GM18907 (cell line): ENCODE results near the gene EIF4G3.

ENCODE experiments used
- ATAC-seq: cut with Tn5 transposase; IDR thresholded peaks from one replicate; pipeline ENCODE4 v1.9.1; 2021; ENCODE audit warnings: mild to moderate bottlenecking, moderate library complexity; ENCODE audit not compliant: unreplicated experiment

EIF4G3 gene

DNA sequence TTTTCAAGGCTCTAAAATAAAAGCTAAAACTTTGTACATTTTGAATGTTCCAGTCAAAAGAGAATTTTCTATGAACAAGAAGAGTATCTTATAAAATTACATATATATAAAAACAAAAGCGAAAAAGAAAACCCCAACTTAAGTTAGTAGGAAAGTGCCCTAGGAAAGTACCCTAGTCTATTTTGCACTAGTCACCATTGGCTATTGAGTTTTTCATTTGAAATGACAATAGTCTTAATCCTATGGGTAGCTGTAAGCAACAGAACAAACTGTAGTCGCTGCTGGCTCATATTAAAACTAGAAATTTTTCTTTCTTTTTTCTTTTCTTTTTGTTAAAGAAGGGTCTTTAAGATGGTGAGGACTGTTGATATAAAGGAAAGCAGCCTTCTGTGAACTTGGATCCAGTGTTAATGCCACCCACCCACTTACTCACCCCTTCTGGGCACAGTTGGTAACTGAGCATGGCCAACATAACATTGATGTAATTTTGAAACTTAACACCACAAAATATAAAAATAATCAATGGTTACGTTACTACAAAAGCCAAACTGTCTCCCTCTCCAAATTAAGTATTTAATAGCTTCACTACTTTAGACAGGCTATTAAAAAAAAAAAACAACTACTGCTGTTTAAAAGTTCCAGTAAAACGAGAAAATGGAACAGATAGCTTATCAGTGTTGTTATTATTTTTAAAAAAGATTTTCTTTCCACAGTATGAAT lies 177.0 kb downstream of the EIF4G3 start:
- no peak for ATAC-seq

DNA sequence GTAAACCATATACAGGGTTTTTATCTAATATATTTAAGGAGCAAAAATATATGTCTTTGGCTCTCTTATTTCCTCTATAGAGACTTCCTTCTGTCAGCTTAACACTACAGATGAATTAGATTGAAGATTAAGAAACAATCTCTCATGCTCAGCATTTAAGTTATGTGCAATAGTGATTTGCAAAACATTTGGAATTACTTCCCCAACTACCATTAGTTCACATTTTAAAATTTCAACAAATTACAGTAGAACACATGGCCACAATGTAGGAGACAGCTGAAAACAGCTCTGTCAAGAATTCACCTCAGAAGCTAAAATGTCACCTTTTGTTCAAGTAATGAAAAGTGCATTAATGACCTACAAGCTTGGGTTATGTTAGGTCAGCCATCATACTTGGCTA lies 177.9 kb downstream of the EIF4G3 start:
- ATAC-seq: no peak

DNA sequence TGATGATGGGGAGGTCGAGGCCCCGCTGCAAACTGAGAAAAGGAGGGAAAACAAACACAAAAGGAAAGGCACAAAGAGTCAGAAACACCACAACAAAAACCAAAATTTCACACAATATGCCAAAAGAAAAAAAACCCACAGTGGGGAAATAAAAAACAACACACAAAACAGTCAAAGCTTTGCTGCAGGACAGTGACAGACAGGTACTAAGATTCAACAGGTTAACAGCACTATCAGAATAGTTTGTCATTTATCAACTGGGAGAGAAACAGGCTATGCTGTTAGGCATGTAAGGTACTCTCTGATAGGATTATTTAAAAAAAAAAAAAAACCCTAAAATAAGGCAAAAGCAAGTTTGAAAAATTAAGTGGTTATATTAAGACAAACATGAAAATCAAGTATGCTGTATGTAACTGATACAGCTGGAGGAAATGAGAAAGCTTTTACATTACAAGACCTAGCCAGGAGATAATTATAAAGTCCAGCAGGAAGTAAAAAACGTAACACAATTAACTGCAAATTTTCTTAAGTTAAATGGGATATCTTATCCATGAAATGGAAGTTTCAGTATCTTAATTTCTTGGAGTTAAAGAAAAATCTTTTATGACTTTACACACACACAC lies 179.0 kb downstream of the EIF4G3 start:
- ATAC-seq: no peak

DNA sequence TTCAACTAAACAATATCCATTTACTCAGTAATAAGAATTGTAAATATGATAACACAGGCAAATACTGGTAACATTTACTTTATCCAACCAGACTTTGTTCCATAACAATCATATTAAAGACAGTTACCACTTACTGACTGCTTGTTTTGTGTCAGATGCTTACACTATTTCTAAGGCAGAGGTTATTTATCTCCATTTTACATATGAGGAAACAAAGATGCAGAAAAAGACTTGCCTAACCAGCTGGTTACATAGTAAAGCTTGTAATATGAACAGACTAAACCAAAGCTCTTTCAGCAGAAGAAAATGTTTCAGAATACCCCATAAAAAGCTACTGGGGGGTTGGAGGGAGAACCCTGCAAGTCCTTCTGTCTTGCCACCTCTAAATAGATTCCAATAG lies 180.1 kb downstream of the EIF4G3 start:
- no peak for ATAC-seq

GRCh38 chr1:20993716-20994575 lies 182.8 kb downstream of the EIF4G3 start:
- no peak for ATAC-seq

DNA sequence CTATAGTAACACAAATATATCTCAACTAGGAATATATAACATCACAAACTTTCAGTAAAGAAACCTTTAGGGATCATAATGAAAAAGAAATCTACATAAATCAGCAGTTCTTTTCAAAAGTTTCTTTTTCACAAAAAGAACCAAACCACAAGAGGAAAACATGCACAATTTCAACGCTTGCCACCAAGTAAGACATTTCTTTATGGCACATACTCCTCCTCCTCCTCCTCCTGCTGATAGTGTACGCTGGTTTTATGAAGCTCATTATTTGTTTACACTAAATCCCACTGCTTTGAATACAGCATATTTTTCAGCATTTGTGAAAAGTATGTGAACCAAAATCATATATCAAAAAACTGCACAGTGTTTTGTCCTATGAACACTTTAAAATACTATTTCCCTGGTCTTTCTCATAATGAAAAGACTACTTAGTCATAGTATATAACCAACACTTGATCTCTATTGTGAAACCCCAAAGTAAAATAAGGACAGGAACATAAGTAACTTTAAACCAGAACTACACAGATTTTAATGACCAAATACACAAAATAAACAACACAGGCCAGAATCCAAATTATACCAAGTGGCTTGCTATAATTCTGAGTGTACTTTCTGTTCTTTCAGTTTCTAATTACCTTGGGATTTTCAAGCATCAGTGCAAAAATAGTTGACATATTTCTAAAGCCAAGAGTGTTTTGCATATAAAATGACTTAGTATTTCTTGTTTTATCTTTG lies 184.2 kb downstream of the EIF4G3 start:
- no peak for ATAC-seq

DNA sequence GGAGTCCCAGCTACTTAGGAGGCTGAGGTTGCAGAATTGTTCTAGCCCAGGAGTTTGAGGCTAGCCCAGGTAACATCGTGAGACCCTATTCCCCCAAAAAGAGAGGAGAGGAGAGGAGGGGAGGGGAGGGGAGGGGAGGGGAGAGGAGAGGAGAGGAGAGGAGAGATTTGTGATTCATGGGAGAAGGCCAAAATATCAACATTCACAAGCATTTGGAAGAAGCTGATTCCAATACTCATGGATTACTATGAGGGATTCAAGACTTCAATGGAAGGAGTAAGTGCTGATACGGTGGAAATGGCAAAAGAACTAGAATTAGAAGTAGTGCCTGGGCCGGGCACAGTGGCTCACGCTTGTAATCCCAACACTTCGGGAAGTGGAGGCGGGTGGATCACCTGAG lies 187.8 kb downstream of the EIF4G3 start:
- no peak for ATAC-seq

GRCh38 chr1:20987831-20988825 lies 188.6 kb downstream of the EIF4G3 start:
- ATAC-seq: no peak

DNA sequence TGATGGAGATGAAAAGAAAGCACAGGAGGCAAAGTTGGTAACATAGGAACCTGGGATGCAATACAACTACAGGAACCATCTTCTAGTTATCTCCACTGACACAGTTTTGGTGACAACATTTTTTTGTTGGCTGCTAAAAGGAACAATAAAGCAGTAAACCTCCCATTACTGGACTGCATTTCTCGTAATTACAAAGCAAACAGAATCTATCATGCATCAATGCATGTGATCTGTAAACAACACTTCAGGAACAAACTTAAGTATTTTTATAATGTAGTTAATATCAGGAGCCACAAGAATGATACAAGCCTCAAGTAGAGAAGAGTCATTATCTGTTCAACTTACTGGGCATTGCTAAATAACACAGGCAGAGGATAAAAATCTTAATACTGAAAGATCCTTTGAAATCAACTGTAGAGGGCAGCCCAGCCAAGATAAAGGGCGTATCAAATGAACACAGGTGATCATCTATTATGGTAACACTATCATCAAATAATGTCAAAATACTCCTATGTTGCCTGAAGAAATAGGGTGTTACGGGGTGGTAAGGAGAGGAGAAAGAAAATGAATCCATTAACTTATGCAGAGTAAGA lies 193.3 kb downstream of the EIF4G3 start:
- ATAC-seq: no peak

DNA sequence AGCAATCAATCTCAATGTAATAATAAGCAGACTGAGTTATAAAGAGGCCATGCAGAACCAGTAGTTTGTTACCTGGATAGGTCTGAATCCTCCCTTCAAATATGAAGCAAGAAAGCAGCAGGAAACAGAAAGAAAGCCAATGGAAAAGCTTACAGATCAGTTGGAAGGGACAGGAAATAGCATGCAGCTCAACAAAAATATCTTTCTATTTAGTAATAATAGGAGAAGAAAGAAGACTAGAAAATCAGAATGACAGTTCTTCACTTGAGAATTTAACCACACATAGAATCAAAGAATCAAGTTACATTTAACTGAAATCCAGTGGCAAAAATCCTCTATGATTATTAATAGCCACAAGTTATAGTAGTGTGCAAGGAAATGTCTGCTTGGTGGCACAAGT lies 194.4 kb downstream of the EIF4G3 start:
- ATAC-seq: no peak

GRCh38 chr1:20981915-20982314 lies 194.8 kb downstream of the EIF4G3 start:
- ATAC-seq: no peak

GRCh38 chr1:20980051-20980450 lies 196.6 kb downstream of the EIF4G3 start:
- ATAC-seq: no peak

DNA sequence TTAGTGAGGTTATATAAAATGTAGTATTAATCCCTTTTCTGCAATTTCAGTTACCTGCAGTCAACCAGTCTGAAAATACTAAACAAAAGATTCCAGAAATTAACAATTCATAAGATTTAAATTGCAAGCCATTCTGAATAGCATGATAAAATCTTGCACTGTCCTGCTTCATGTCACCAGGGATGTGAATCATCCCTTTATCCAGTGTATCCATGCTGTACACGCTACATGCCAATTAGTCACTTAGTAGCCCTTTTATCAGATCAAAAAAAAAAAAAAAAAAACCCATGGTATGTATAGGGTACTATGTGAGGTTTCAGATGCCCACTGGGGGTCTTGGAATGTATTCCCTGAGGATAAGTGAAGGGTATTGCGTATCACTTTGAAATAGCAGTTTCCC lies 198.3 kb downstream of the EIF4G3 start:
- no peak for ATAC-seq

DNA sequence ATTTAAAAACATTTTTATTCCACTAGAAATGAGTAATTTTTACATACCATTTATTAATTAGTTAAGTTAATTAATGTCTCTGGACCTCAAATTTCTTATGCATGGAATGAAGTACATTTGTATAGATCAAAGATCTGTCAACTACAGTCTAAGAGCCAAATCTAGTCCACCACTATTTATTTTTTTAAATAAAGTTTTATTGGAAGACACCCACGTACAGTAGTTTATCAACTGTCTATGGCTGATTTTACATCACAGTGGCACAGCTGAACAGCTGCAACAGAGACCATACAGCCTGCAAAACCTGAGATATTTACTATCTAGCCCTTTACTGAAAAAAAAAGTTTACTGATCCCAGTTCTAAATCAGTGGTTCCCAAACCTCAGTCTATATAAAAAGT lies 201.0 kb downstream of the EIF4G3 start:
- ATAC-seq: no peak

DNA sequence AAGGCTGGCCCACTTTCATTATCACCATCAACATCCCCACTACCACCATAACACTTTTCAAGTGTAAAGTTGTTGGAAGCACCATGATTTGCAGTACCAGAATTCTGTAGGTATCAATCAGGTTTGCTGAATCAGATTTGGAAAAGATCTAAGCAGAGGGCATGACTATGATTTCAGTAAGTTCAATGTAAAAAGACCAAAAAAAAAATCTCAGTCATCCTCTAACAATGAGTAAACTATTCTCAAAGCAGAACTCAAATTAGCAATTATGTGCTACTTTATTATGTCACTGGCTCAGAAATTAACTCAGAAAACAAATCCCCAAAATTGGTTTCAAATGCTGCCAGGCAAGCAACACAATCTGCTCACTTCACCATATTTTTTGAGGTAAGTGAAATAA lies 201.7 kb downstream of the EIF4G3 start:
- no peak for ATAC-seq

DNA sequence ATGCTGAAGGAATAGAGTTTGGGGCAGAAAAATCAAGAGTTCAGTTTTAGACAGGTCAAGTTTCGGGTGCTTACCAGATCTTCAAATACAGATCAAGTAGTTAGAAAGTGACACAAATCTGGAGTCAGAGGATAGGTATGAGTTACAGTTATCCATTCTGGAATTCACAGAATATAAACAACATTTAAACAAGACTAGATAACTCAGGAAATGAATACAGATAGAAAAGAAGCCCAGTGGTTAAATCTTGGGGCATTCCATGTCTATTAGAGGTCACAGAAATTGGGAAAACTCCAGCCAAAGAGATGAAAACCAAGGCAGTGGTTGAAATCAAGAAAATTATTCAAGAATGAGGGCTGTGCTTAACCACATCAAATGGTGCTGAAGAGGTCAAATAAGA lies 202.6 kb downstream of the EIF4G3 start:
- no peak for ATAC-seq

DNA sequence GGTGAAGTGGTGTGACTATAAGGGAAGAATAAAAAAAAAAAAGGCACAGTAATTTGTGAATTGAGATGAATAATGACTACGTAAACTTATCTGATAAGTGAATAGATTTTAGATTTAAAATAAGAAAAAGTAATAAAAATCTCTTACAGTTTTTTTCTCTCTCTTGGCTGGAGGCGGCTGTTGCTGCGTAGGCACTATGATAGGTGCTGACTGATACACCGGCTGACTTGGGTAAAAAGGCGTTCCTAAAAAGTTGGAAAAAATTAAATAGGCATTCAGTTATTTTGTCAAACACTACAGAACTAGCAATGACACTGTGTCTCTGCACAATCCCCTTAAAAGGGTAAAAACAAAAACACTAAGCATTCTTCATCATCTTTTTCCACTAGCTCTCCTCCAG lies 203.8 kb downstream of the EIF4G3 start:
- ATAC-seq: no peak

DNA sequence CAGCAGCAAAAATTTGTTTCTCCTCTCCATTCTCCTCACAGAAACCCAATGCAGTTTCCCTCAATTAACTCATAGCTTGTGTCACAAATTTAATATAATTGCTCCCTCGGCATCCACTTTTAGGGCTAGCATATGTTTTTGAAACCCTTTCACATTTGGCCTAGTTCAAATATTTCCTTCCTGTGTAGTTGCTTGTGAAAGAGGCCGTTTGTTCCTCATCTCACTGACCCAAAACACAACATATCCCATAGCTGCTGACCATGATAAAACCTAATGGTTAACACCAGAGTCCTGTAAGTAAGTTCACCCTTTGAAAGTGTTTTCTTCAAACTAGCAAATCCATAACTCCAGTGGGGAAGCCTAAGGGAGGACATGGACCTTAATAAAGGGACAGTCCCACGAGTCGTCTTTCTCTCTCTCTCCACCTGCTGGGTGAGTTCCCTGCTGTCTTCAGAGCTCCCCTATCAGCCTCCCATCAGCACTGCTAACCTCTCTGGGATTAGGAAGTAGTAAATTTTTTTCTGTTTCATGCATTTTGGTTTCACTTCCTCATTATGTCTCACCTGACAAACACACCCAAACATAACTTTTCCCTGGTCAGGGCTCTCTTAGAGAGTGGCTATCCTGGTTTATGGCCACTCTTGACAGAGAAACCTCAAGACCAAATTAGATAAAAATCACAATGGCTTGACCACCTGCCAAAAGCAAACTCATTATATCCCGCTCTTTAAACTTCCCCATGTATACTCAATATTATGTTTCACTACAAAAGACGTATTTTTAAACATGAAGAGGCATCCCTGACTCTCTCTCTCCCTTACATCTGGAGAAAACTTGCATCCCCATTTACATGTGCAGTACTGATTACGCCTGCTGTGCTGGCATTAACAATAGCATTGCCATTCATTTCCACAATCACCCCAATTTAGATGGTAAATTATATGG lies 211.9 kb downstream of the EIF4G3 start:
- peak; percentile 82 for ATAC-seq
